T47D (cell line): ENCODE data around the gene DERL3.

ENCODE experiments used
- DNase-seq, 2 experiments: peaks; one replicate each; pipeline versions ENCODE4 v3.0.0 to v3.0.0-alpha.2; 2011 to 2012; ENCODE audit warnings: low read depth in 1 of 2, low spot score in 1 of 2
- JUND ChIP-seq: IDR thresholded peaks from 2 replicates; pipeline ENCODE4 v1.6.1; 2012; ENCODE audit warnings: low read depth
- in situ Hi-C: cut with HindIII; loops from 2 replicates; pipeline ENCODE4 v1.10.0; 2016; ENCODE audit warnings: low sequenced_read_pairs, low pct_unique_long_range_greater_than_20kb

Gene DERL3

GRCh38 chr22:23822101-23822671 lies 16.6 kb downstream of the DERL3 start:
- in situ Hi-C loops, result no loop called here
- no peak for TF ChIP-seq JUND

DNA sequence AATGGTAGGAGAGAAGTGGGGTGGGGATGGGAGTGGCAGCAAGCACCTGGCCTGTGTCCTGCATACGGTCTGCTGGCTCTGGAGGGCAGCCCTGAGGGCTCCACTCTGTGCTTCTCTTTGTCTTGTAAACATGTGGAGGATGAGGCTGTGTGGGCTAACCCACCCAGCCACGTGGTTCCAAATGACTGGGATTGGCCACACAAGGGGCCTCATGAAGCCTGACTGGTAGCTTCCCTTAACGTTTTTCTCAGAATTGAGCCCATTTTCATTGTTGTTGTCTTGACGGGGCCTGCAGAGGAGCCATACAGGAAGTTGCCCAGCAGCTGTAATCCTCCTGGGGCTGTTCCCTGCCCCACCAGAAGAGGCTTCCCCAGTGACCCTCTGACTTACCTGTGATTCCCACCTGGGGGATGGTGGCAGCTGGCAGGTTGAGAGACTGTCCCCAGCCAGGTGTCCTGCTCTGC lies 18.0 kb downstream of the DERL3 start:
- in situ Hi-C loops, result no loop called here
- DNase-seq, result no peak
- no peak for TF ChIP-seq JUND

More at GRCh38 chr22:23822101-23822671, 16.6 kb downstream of the DERL3 start:
- no peak for DNase-seq

- in situ Hi-C loops, result no loop called here
- no peak for DNase-seq
- TF ChIP-seq JUND, result no peak
Measured at GRCh38 chr22:23818541-23818940, 20.3 kb downstream of the DERL3 start.

- no peak for DNase-seq
- TF ChIP-seq JUND, result no peak
- in situ Hi-C loops, result no loop called here
Measured at GRCh38 chr22:23817146-23817545, 21.7 kb downstream of the DERL3 start.

- DNase-seq, result no peak
- in situ Hi-C loops, result no loop called here
- TF ChIP-seq JUND, result no peak
Measured at GRCh38 chr22:23816156-23816976, 22.4 kb downstream of the DERL3 start.

- no peak for DNase-seq
- no peak for TF ChIP-seq JUND
- in situ Hi-C loops, result no loop called here
Measured at GRCh38 chr22:23815541-23816155, 23.2 kb downstream of the DERL3 start.

GRCh38 chr22:23812378-23812777 lies 26.4 kb downstream of the DERL3 start:
- in situ Hi-C loops, result no loop called here
- no peak for DNase-seq
- no peak for TF ChIP-seq JUND

- TF ChIP-seq JUND, result no peak
- in situ Hi-C loops, result no loop called here
- DNase-seq, result no peak
Measured at GRCh38 chr22:23806837-23807236, 32.0 kb downstream of the DERL3 start.

- in situ Hi-C loops, result no loop called here
- DNase-seq, result no peak
- no peak for TF ChIP-seq JUND
Measured at GRCh38 chr22:23804781-23805291, 34.0 kb downstream of the DERL3 start.

GRCh38 chr22:23803001-23803819 lies 35.6 kb downstream of the DERL3 start:
- no peak for DNase-seq
- TF ChIP-seq JUND, result no peak
- in situ Hi-C loops, result no loop called here

- DNase-seq, result no peak
- in situ Hi-C loops, result no loop called here
- TF ChIP-seq JUND, result no peak
Measured at GRCh38 chr22:23801886-23802377, 36.9 kb downstream of the DERL3 start.

GRCh38 chr22:23801238-23801821 lies 37.5 kb downstream of the DERL3 start:
- no peak for TF ChIP-seq JUND
- DNase-seq, result no peak
- in situ Hi-C loops, result no loop called here
